SU-DHL-6 (cell line): ENCODE results near the gene PDZRN3.

Source experiments
- H2AFZ ChIP-seq: fragments of 200-600 bp; sonication (generic); 2 replicates; pipeline ENCODE4 v1.6.1; 2014; ENCODE audit warnings: low read depth, mild to moderate bottlenecking, moderate library complexity, mixed read lengths, antibody characterized with exemption, low read length; ENCODE audit not compliant: severe bottlenecking
- H3F3A ChIP-seq: fragments of 200-600 bp; shearing (Covaris generic); 2 replicates; pipeline ENCODE4 v1.6.0; 2016; ENCODE audit warnings: antibody characterized with exemption, mild to moderate bottlenecking; ENCODE audit not compliant: insufficient read depth
- H3K27ac ChIP-seq: fragments of 200-600 bp; sonication (generic); 2 replicates; pipeline ENCODE4 v1.5.1; 2016; ENCODE audit warnings: low read depth, mild to moderate bottlenecking, low read length, moderate library complexity, mixed read lengths
- H3K27me3 ChIP-seq: fragments of 200-600 bp; sonication (generic), shearing (Covaris generic); 2 replicates; pipeline ENCODE4 v1.6.0; 2014; ENCODE audit warnings: mild to moderate bottlenecking, low read length
- H3K36me3 ChIP-seq: fragments of 200-600 bp; sonication (generic); 2 replicates; pipeline ENCODE4 v1.6.1; 2014; ENCODE audit warnings: mild to moderate bottlenecking, low read length, mixed read lengths
- H3K4me2 ChIP-seq: fragments of 300-600, 200-600 bp; shearing (Covaris generic), sonication (generic); 2 replicates; pipeline ENCODE4 v1.6.0; 2014; ENCODE audit warnings: low read length, low read depth, mild to moderate bottlenecking; ENCODE audit not compliant: poor library complexity, severe bottlenecking
- H3K4me3 ChIP-seq: fragments of 200-600 bp; sonication (generic); 2 replicates; pipeline ENCODE4 v1.5.1; 2014; ENCODE audit warnings: antibody characterized with exemption, low read length, mild to moderate bottlenecking, mixed read lengths; ENCODE audit not compliant: insufficient read depth, poor library complexity, severe bottlenecking
- H3K79me2 ChIP-seq: fragments of 200-600 bp; sonication (generic); 2 replicates; pipeline ENCODE4 v1.6.1; 2014; ENCODE audit warnings: mild to moderate bottlenecking, low read length, moderate library complexity; ENCODE audit not compliant: insufficient read depth
- H3K9ac ChIP-seq: fragments of 200-600 bp; sonication (generic); 2 replicates; pipeline ENCODE4 v1.7.0; 2014; ENCODE audit warnings: mild to moderate bottlenecking, low read length
- H3K9me2 ChIP-seq: fragments of 200-600 bp; sonication (generic); replicated peaks from 2 replicates; pipeline ENCODE4 v1.6.1; 2014; ENCODE audit warnings: low read length; ENCODE audit not compliant: insufficient read depth
- H3K9me3 ChIP-seq: fragments of 200-600 bp; sonication (generic); 2 replicates; pipeline ENCODE4 v1.6.1; 2014; ENCODE audit warnings: low read length, mixed read lengths; ENCODE audit not compliant: insufficient read depth
- H4K20me1 ChIP-seq: fragments of 200-600 bp; sonication (generic); 2 replicates; pipeline ENCODE4 v1.6.1; 2014; ENCODE audit warnings: low read depth, mild to moderate bottlenecking, antibody characterized with exemption, low read length, moderate library complexity, mixed read lengths
- EZH2phosphoT487 ChIP-seq: fragments of 200-600 bp; sonication (generic), shearing (Covaris generic); conservative IDR thresholded peaks from 2 replicates; pipeline ENCODE4 v1.6.1; 2018; ENCODE audit warnings: mild to moderate bottlenecking, antibody characterized with exemption, low read length, moderate library complexity, mixed read lengths
- TF ChIP-seq, protein P1 (sequence below): fragments of 200-600 bp; sonication (generic); IDR thresholded peaks from one replicate; pipeline ENCODE4 v1.5.1; 2017; ENCODE audit warnings: antibody characterized with exemption, mild to moderate bottlenecking, low read length, moderate library complexity; ENCODE audit not compliant: insufficient read depth, poor library complexity, severe bottlenecking

PDZRN3 gene

DNA sequence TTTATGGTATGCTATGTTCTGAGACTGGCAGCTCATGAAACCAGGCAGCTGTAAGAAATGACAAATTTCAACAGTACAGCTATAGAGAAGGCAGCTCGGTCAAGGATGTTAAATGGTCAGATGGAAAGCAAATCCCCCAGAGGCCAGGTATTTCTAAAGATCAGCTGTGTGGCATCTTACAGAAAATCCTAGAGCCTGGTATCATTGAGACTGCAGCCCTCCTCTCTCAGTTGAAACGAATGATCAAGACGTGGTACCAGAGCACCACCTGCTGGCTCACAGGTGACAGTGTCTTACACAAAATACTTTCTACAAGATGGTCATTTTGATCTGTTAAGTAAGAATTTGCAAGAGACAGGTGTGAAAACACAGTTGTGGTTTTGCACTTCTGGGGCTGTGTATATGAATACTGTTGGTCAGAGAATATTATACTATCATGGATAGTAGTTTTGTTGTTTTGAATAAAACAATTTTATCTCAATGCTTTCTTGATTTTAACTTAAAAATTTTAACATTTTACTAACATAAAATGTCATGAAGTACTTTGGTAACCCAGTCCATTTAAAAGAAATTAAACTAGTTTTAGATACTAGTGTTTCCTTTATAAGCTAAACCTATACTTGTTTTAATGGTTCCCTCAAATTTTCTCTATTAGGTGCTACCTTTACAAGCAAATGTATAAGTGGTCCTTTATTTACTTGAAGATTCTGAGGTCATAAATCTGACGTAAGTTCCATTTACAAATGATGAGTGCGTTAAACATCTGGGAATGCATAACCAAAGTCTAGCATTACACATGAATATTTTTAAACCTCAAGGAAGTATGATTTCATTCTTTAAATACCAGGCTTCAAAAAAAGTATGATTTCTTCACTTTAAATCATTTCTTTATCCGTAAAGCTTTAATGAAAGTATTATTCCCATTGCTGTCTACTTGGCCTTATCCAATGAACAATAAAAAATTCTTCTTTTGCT is 121.8 kb downstream of the PDZRN3 start:
- Histone ChIP-seq H3K27ac (no peak overlapping the region), H2AFZ (peak overlapping the region; percentile 85), H3K79me2 (no peaks in the 10 kb centered on the region), H3F3A (no peaks in the 10 kb centered on the region), H3K4me3 (no peak overlapping the region), H3K27me3 (no peaks in the 10 kb centered on the region), H3K9ac (no peak overlapping the region), H3K4me2 (peak overlapping the region; percentile 28), H4K20me1 (no peaks in the 10 kb centered on the region), H3K9me2 (no peaks in the 10 kb centered on the region), H3K36me3 (no peaks in the 10 kb centered on the region), H3K9me3 (no peaks in the 10 kb centered on the region)
- no peak for TF ChIP-seq EZH2phosphoT487
- TF ChIP-seq, protein P1, sequence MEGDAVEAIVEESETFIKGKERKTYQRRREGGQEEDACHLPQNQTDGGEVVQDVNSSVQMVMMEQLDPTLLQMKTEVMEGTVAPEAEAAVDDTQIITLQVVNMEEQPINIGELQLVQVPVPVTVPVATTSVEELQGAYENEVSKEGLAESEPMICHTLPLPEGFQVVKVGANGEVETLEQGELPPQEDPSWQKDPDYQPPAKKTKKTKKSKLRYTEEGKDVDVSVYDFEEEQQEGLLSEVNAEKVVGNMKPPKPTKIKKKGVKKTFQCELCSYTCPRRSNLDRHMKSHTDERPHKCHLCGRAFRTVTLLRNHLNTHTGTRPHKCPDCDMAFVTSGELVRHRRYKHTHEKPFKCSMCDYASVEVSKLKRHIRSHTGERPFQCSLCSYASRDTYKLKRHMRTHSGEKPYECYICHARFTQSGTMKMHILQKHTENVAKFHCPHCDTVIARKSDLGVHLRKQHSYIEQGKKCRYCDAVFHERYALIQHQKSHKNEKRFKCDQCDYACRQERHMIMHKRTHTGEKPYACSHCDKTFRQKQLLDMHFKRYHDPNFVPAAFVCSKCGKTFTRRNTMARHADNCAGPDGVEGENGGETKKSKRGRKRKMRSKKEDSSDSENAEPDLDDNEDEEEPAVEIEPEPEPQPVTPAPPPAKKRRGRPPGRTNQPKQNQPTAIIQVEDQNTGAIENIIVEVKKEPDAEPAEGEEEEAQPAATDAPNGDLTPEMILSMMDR = peak; percentile 82

DNA sequence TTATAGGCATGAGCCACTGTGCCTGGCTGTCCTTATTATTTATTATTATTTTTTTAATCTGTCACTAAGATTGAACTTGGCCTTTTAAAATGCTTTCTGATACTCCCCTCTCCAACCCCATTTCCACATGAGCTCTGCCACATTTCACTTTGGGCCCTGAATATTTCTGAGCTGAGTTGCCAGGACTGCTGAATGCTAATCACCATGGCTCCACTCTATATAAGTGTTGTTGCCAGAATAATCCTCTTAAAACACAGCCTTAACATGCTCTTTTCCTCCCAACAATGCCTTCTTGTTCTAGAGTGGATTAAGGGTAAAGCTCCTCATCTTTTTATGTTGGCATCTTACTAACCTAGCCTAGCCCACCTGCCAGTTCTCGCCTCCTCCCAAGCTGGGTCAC is 124.4 kb downstream of the PDZRN3 start:
- no peaks in the 10 kb centered on the region for H3K79me2 ChIP-seq
- no peak for TF ChIP-seq EZH2phosphoT487
- TF ChIP-seq, protein P1 = no peak
- no peaks in the 10 kb centered on the region for H3K9me2 ChIP-seq
- no peak overlapping the region for H3K4me3 ChIP-seq
- H3K36me3 ChIP-seq = no peaks in the 10 kb centered on the region
- no peaks in the 10 kb centered on the region for H3K9me3 ChIP-seq
- H2AFZ ChIP-seq = no peak overlapping the region
- H3F3A ChIP-seq = no peaks in the 10 kb centered on the region
- H3K9ac ChIP-seq = no peak overlapping the region
- H3K27me3 ChIP-seq = no peaks in the 10 kb centered on the region
- H4K20me1 ChIP-seq = no peaks in the 10 kb centered on the region
- no peak overlapping the region for H3K4me2 ChIP-seq
- H3K27ac ChIP-seq = no peak overlapping the region

DNA sequence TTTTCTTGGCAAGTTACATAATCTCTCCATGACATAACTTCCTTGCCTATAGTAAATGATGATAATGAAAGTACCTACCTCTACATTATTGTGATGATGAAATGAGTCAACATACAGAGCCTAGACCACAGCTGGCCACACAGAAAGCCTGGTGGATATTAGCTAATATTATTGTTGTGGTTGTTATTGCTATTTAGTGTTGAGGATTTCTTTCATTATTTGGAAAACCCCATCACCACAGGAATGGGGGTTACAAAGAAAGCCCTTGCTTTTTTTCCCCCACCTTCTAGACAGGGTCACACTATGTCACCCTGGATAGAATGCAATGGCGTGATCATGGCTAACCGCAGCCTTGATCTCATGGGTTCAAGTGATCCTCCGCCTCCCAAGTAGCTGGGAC is 125.0 kb downstream of the PDZRN3 start:
- no peaks in the 10 kb centered on the region for H3K9me2 ChIP-seq
- no peaks in the 10 kb centered on the region for H3F3A ChIP-seq
- no peaks in the 10 kb centered on the region for H3K36me3 ChIP-seq
- H2AFZ ChIP-seq = no peak overlapping the region
- no peak overlapping the region for H3K4me3 ChIP-seq
- no peaks in the 10 kb centered on the region for H3K79me2 ChIP-seq
- H3K9me3 ChIP-seq = no peaks in the 10 kb centered on the region
- H3K9ac ChIP-seq = no peak overlapping the region
- H4K20me1 ChIP-seq = no peaks in the 10 kb centered on the region
- no peak overlapping the region for H3K4me2 ChIP-seq
- H3K27ac ChIP-seq = no peak overlapping the region
- TF ChIP-seq, protein P1 = no peak
- TF ChIP-seq EZH2phosphoT487 = no peak
- no peaks in the 10 kb centered on the region for H3K27me3 ChIP-seq
